Measurements from ENCODE around the gene PARD3. TPM values are rescaled to one million over a fixed set of nuclear protein-coding genes. Genes with fewer than 3 reads are reported as not detected.

PARD3 gene
- total RNA-seq, 1 donor from 2014 or later, result 22.9 TPM

DNA sequence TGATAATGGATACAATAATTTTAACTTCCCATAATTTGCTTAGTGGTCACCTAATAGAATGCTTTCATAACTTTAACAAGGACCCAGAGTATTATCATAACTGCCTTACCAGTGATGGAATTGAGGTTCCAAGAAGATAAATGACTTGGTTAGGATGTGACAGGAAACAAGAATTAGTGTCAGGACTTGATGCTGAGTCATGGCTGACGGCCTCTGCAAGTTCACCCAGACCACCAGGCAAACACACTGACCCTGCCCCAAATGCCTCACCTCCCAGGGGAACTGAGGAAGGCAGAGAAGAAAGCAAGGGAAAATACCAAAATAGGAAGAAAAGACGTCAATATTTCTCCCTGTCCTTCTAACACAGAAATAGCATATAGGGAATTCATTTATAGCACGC is 636.3 kb downstream of the PARD3 start:
- H3K4me3 Mint-ChIP-seq (ENCODE audit: unreplicated experiment), result no peak overlapping the region
- H3K36me3 Mint-ChIP-seq (ENCODE audit: unreplicated experiment), result no peaks in the 10 kb centered on the region
- H3K4me1 Mint-ChIP-seq (ENCODE audit: low read depth, unreplicated experiment), result peaks cover 36% of the 10 kb centered on the region
- H3K27ac Mint-ChIP-seq (ENCODE audit: unreplicated experiment), result no peak overlapping the region
- H3K27me3 Mint-ChIP-seq (ENCODE audit: unreplicated experiment), result peaks cover 2% of the 10 kb centered on the region
- no peak for TF ChIP-seq CTCF (IDR thresholded peaks at IDR 0.05; ENCODE audit: partially characterized antibody, unreplicated experiment)
- no peaks in the 10 kb centered on the region for H3K9me3 Mint-ChIP-seq (ENCODE audit: unreplicated experiment)
- DNase-seq, result no peak

- H3K4me1 Mint-ChIP-seq (ENCODE audit: low read depth, unreplicated experiment), result peaks cover 36% of the 10 kb centered on the region
- peaks cover 2% of the 10 kb centered on the region for H3K27me3 Mint-ChIP-seq (ENCODE audit: unreplicated experiment)
- H3K27ac Mint-ChIP-seq (ENCODE audit: unreplicated experiment), result no peak overlapping the region
- TF ChIP-seq CTCF (IDR thresholded peaks at IDR 0.05; ENCODE audit: partially characterized antibody, unreplicated experiment), result no peak
- no peak for DNase-seq
- H3K4me3 Mint-ChIP-seq (ENCODE audit: unreplicated experiment), result no peak overlapping the region
- H3K36me3 Mint-ChIP-seq (ENCODE audit: unreplicated experiment), result no peaks in the 10 kb centered on the region
- no peaks in the 10 kb centered on the region for H3K9me3 Mint-ChIP-seq (ENCODE audit: unreplicated experiment)
These were observed 636.9 kb downstream of the PARD3 start for GRCh38 chr10:34178196-34178595.

GRCh38 chr10:34177445-34177844 is 637.7 kb downstream of the PARD3 start:
- no peak overlapping the region for H3K4me3 Mint-ChIP-seq (ENCODE audit: unreplicated experiment)
- H3K9me3 Mint-ChIP-seq (ENCODE audit: unreplicated experiment), result no peaks in the 10 kb centered on the region
- H3K4me1 Mint-ChIP-seq (ENCODE audit: low read depth, unreplicated experiment), result peaks cover 40% of the 10 kb centered on the region
- no peak for TF ChIP-seq CTCF (IDR thresholded peaks at IDR 0.05; ENCODE audit: partially characterized antibody, unreplicated experiment)
- no peak overlapping the region for H3K27ac Mint-ChIP-seq (ENCODE audit: unreplicated experiment)
- no peak for DNase-seq
- peaks cover 2% of the 10 kb centered on the region for H3K27me3 Mint-ChIP-seq (ENCODE audit: unreplicated experiment)
- no peaks in the 10 kb centered on the region for H3K36me3 Mint-ChIP-seq (ENCODE audit: unreplicated experiment)

DNA sequence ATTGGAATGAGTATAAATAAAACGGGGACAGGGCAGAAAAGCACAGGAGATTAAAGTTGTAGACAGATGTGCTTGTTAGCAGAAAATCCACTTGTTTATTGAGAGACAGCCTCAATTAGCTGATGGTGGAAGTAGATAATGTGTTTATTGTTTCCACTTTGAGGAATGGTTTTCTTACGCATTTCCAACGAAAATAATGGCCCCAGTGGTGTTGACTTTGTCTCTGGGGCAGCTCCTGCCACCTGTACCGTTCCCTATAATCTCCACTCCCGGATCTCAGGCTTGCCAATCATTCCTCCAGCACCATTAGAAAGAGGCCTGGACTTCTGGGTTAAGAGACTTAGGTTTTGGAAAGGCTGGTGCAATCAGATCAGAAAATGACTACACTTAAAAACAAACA is 638.7 kb downstream of the PARD3 start:
- no peaks in the 10 kb centered on the region for H3K9me3 Mint-ChIP-seq (ENCODE audit: unreplicated experiment)
- H3K4me3 Mint-ChIP-seq (ENCODE audit: unreplicated experiment), result no peak overlapping the region
- no peaks in the 10 kb centered on the region for H3K27me3 Mint-ChIP-seq (ENCODE audit: unreplicated experiment)
- TF ChIP-seq CTCF (IDR thresholded peaks at IDR 0.05; ENCODE audit: partially characterized antibody, unreplicated experiment), result no peak
- H3K27ac Mint-ChIP-seq (ENCODE audit: unreplicated experiment), result no peak overlapping the region
- no peaks in the 10 kb centered on the region for H3K36me3 Mint-ChIP-seq (ENCODE audit: unreplicated experiment)
- H3K4me1 Mint-ChIP-seq (ENCODE audit: low read depth, unreplicated experiment), result peaks cover 34% of the 10 kb centered on the region
- no peak for DNase-seq

DNA sequence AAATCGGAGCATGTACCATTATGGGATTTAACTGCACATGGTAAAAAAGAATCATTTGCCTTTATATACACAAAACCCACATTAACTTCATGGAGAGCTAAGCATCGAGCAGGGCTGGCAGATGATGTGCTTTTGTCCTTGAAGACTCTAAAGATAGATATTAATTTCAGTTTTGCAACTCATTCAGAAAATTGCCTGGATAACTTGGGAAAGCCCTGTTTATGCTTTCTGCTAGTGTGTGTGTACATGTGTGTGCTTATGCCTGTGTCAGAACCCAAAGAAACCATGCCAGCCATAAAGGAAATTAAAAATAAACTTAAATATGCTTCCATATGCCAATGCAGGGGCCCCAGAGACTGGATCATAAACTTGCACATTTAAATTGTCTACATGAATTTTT is 640.0 kb downstream of the PARD3 start:
- Mint-ChIP-seq H3K9me3 (ENCODE audit: unreplicated experiment) (no peaks in the 10 kb centered on the region), H3K4me1 (ENCODE audit: low read depth, unreplicated experiment) (peaks cover 34% of the 10 kb centered on the region), H3K4me3 (ENCODE audit: unreplicated experiment) (no peak overlapping the region), H3K36me3 (ENCODE audit: unreplicated experiment) (no peaks in the 10 kb centered on the region), H3K27ac (ENCODE audit: unreplicated experiment) (no peak overlapping the region), H3K27me3 (ENCODE audit: unreplicated experiment) (no peaks in the 10 kb centered on the region)
- no peak for DNase-seq
- no peak for TF ChIP-seq CTCF (IDR thresholded peaks at IDR 0.05; ENCODE audit: partially characterized antibody, unreplicated experiment)
